ENCODE measurements around the gene TNF.
A peak's percentile ranks its signal among the peaks of the same experiment; 100 is the strongest.

Gene TNF

DNA sequence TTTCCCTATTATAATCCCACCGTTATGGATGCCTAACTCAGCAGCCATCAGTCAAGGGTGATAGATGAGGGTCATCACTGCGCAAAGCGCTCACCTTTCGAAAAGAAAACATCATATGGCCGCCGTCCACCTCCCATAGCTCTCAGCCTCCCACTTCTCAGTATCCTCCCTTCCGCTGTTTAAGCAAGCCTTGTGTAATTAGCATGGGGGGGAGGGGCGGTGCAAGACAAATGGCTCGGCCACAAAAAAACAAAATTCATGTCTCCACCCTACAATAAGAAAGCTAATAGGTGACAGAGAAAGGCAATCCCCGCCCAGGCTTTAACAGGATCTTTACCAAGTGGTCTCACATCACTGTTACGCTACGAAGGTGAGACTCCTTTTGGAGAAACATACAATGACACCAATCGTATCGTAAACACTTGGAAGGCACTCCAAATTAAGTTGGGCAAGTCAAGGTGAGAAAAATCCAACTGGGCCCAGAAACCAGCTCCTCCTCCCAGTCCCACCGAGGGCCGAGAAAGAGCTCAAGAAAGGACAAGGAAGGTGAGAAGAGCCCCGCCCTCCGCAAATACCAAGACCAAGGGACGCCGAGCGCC lies 34.2 kb upstream of the TNF start:
- TF ChIP-seq TAF1 (IDR thresholded peaks at IDR 0.05; ENCODE audit: borderline replicate concordance, insufficient read depth, low read length) (no peak), REST (IDR thresholded peaks at IDR 0.05; ENCODE audit: insufficient read depth in 1 of 2, low read depth in 2 of 2, low read length in 2 of 2) (0 out of 4 replicates have a peak, but pooled peaks of 1 of the 2 experiments have one; percentile 44), FOXP2 (optimal IDR thresholded peaks at IDR 0.05; ENCODE audit: borderline replicate concordance, extremely low read depth, extremely low read length, insufficient read depth) (no peak), POLR2AphosphoS5 (IDR thresholded peaks at IDR 0.05; ENCODE audit: low read depth, low read length) (no peak), SIN3A (IDR thresholded peaks at IDR 0.05; ENCODE audit: borderline replicate concordance, insufficient read depth, low read length) (peak; percentile 91; the same call in 1 of the 2 replicates)

DNA sequence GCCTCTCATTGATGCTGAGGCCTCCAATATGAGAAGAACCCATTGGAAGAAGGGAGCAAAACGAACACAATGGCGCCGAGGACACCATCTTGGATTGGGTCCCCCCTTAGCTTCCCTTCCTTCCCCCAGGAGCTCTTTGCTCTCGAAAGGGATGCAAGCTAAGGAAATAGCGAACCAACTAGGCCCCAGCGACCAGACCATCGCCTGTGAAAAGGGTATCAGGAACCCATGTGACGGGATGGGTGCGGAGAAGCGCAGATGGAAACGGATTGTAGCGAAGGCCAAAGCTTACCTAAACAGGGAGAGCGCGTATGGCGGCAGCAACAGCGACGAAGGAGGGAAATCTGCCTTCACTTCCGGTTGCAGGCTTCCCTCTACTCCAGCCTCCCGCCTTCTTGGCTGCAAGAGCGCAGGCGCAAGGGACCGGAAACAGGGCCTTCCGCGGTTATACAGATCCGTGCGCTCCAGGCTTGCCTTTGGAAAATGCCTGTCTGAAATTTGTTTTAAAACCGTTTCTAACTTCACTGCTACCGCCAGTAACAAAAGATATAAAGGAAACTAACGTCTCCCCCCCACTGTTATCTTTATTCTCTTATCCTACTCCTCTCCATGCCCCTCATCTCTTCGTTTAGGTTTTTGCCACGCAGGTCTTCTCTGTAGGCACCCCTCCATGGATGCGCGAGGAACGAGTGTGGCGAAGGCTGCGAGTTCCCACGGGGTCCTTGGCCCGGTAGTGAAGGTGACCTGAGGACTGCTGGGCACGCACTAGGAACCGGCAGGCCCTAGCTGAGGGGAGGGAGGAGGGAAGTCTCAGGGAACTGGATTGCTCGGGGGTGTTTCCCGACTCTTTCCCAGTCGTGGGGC lies 33.5 kb upstream of the TNF start, which contains the start of gene DDX39B:
Gene DDX39B (minus strand): TSS at position 346 of the 864 bp plus-strand sequence. CDS start 1,471 bp downstream, outside the sequence.
- TF ChIP-seq REST (IDR thresholded peaks at IDR 0.05; ENCODE audit: insufficient read depth in 1 of 2, low read depth in 2 of 2, low read length in 2 of 2) = peak; percentile 71 to 75; a peak in 3 of 4 replicates
- peak; percentile 91; the same call in 1 of the 2 replicates for TF ChIP-seq SIN3A (IDR thresholded peaks at IDR 0.05; ENCODE audit: borderline replicate concordance, insufficient read depth, low read length)
- TF ChIP-seq FOXP2 (optimal IDR thresholded peaks at IDR 0.05; ENCODE audit: borderline replicate concordance, extremely low read depth, extremely low read length, insufficient read depth) = no peak
- peak; percentile 96 for TF ChIP-seq POLR2AphosphoS5 (IDR thresholded peaks at IDR 0.05; ENCODE audit: low read depth, low read length)
- peak; percentile 99 for TF ChIP-seq TAF1 (IDR thresholded peaks at IDR 0.05; ENCODE audit: borderline replicate concordance, insufficient read depth, low read length)

GRCh38 chr6:31543639-31544038 lies 31.7 kb upstream of the TNF start:
- TF ChIP-seq SIN3A (IDR thresholded peaks at IDR 0.05; ENCODE audit: borderline replicate concordance, insufficient read depth, low read length) (no peak), REST (IDR thresholded peaks at IDR 0.05; ENCODE audit: insufficient read depth in 1 of 2, low read depth in 2 of 2, low read length in 2 of 2) (no peak), POLR2AphosphoS5 (IDR thresholded peaks at IDR 0.05; ENCODE audit: low read depth, low read length) (no peak), TAF1 (IDR thresholded peaks at IDR 0.05; ENCODE audit: borderline replicate concordance, insufficient read depth, low read length) (no peak), FOXP2 (optimal IDR thresholded peaks at IDR 0.05; ENCODE audit: borderline replicate concordance, extremely low read depth, extremely low read length, insufficient read depth) (no peak)

GRCh38 chr6:31544676-31545075 lies 30.7 kb upstream of the TNF start:
- TF ChIP-seq REST (IDR thresholded peaks at IDR 0.05; ENCODE audit: insufficient read depth in 1 of 2, low read depth in 2 of 2, low read length in 2 of 2) (no peak), TAF1 (IDR thresholded peaks at IDR 0.05; ENCODE audit: borderline replicate concordance, insufficient read depth, low read length) (no peak), SIN3A (IDR thresholded peaks at IDR 0.05; ENCODE audit: borderline replicate concordance, insufficient read depth, low read length) (no peak), POLR2AphosphoS5 (IDR thresholded peaks at IDR 0.05; ENCODE audit: low read depth, low read length) (no peak), FOXP2 (optimal IDR thresholded peaks at IDR 0.05; ENCODE audit: borderline replicate concordance, extremely low read depth, extremely low read length, insufficient read depth) (no peak)
